GM12878 (cell line): ENCODE data around the gene SLC25A44. TPM values are rescaled to one million over a fixed set of nuclear protein-coding genes. Genes with fewer than 3 reads are reported as not detected.
A peak's percentile ranks its signal among the peaks of the same experiment; 100 is the strongest.

Experiments used
- ATAC-seq: fragments of 200-7000 bp; cut with Tn5 transposase; 3 replicates; pipeline ENCODE4 v1.9.1; 2020; ENCODE audit warnings: mild to moderate bottlenecking, moderate library complexity
- BruUV-seq: library from RNA; stranded (reverse); fragments of 400-500 nt; replicated peaks from 2 replicates; lab custom pipeline; 2021; lab: Mats Ljungman, UMichigan
- CTCF ChIA-PET: fragments of 300-600 bp; sonication (Branson Sonifier 250); formaldehyde crosslinking; extraction: SDS; loops from one replicate; lab custom pipeline; 2021; ENCODE audit warnings: inconsistent platforms; lab: Yijun Ruan, JAX
- POLR2A ChIA-PET: fragments of 350-600 bp; formaldehyde crosslinking; extraction: SDS; loops from one replicate; lab custom pipeline; 2021; ENCODE audit warnings: inconsistent platforms; lab: Charles Lee
- RAD21 ChIA-PET: fragments of 300-600 bp; sonication (Branson Sonifier 250); formaldehyde crosslinking; loops from one replicate; lab custom pipeline; 2023; ENCODE audit warnings: antibody characterized with exemption; ENCODE audit not compliant: unreplicated experiment; lab: Charles Lee
- SMC1A ChIA-PET: fragments of 300-600 bp; sonication (Branson Sonifier 250); formaldehyde crosslinking; loops from one replicate; lab custom pipeline; 2023; ENCODE audit not compliant: unreplicated experiment, uncharacterized antibody; lab: Charles Lee
- DNase-seq: peaks from one replicate; pipeline ENCODE4 v3.0.0-alpha.2; 2011; ENCODE audit warnings: low read depth, low spot score
- FAIRE-seq: peaks from 3 replicates; lab custom pipeline; 2011; peaks lifted over from hg19 to GRCh38; lab: Jason Lieb, UNC
- H2AFZ ChIP-seq: 2 replicates; pipeline ENCODE4 v1.6.0; 2011; ENCODE audit warnings: low read depth, low read length, control low read depth; ENCODE audit not compliant: control insufficient read depth
- H3K27ac ChIP-seq: 2 replicates; pipeline ENCODE4 v1.5.1; 2011; ENCODE audit warnings: control low read depth; ENCODE audit not compliant: control insufficient read depth, insufficient read depth
- H3K27me3 ChIP-seq, 2 experiments: replicated peaks in 1 of 2; 2 replicates each; pipeline versions ENCODE4 v1.6.0 to v1.6.1; 2011; ENCODE audit warnings: low read length in 1 of 2; ENCODE audit not compliant: control insufficient read depth in 2 of 2, insufficient read depth in 2 of 2
- H3K36me3 ChIP-seq, 2 experiments: 2 replicates each; pipeline ENCODE4 v1.5.1; 2011; ENCODE audit warnings: low read length in 1 of 2; ENCODE audit not compliant: control insufficient read depth in 2 of 2, insufficient read depth in 2 of 2
- H3K4me1 ChIP-seq: 2 replicates; pipeline ENCODE4 v1.6.1; 2011; ENCODE audit warnings: mild to moderate bottlenecking, low read length, moderate library complexity, mixed read lengths; ENCODE audit not compliant: control insufficient read depth, insufficient read depth
- H3K4me2 ChIP-seq: 2 replicates; pipeline ENCODE4 v1.6.0; 2011; ENCODE audit warnings: control low read depth; ENCODE audit not compliant: control insufficient read depth, insufficient read depth
- H3K4me3 ChIP-seq: fragments of 200-600 bp; sonication (generic); 2 replicates; pipeline ENCODE4 v1.5.1; 2016
- H3K79me2 ChIP-seq: 2 replicates; pipeline ENCODE4 v1.6.0; 2011; ENCODE audit warnings: low read length; ENCODE audit not compliant: control insufficient read depth, insufficient read depth
- H3K9ac ChIP-seq: 2 replicates; pipeline ENCODE4 v1.8.0; 2011; ENCODE audit warnings: low read length, control low read depth, mixed read lengths; ENCODE audit not compliant: control insufficient read depth, insufficient read depth
- H3K9me3 ChIP-seq: replicated peaks from 3 replicates; pipeline ENCODE4 v1.5.1; 2011; ENCODE audit warnings: mild to moderate bottlenecking, low read length; ENCODE audit not compliant: control insufficient read depth, insufficient read depth
- H4K20me1 ChIP-seq: 2 replicates; pipeline ENCODE4 v1.6.0; 2011; ENCODE audit not compliant: control insufficient read depth, insufficient read depth
- ATF7 ChIP-seq: fragments of 450-650 bp; IDR thresholded peaks from 2 replicates; pipeline ENCODE4 v1.6.1; 2016; ENCODE audit warnings: low read depth, mild to moderate bottlenecking
- CBFB ChIP-seq: IDR thresholded peaks from 2 replicates; pipeline ENCODE4 v1.6.1; 2016; ENCODE audit warnings: antibody characterized with exemption, low read depth
- CEBPB ChIP-seq, 2 experiments: fragments of 150-350 bp in 1 of 2; IDR thresholded peaks; 2 replicates each; pipeline ENCODE4 v1.6.1; 2012 to 2014; ENCODE audit warnings: low read depth in 2 of 2, low read length in 2 of 2, borderline replicate concordance in 1 of 2, inconsistent platforms in 1 of 2
- CEBPZ ChIP-seq: fragments of 150-350 bp; IDR thresholded peaks from 2 replicates; pipeline ENCODE4 v1.6.1; 2016; ENCODE audit warnings: low read depth, low read length
- CHD4 ChIP-seq: fragments of 200-600 bp; sonication (generic); IDR thresholded peaks from 2 replicates; pipeline ENCODE4 v1.6.1; 2016; ENCODE audit warnings: mild to moderate bottlenecking
- MEF2A ChIP-seq: IDR thresholded peaks from 2 replicates; pipeline ENCODE4 v1.6.1; 2011; ENCODE audit warnings: low read depth, mild to moderate bottlenecking, low read length, moderate library complexity; ENCODE audit not compliant: insufficient read depth
- MTA3 ChIP-seq: IDR thresholded peaks from 2 replicates; pipeline ENCODE4 v1.6.1; 2012; ENCODE audit warnings: low read length, inconsistent platforms, borderline replicate concordance
- NFXL1 ChIP-seq: fragments of 450-650 bp; IDR thresholded peaks from 2 replicates; pipeline ENCODE4 v1.6.1; 2017; ENCODE audit warnings: antibody characterized with exemption, mild to moderate bottlenecking, borderline replicate concordance
- RBBP5 ChIP-seq: fragments of 200-600 bp; sonication (generic); conservative IDR thresholded peaks from 2 replicates; pipeline ENCODE4 v1.6.1; 2016
- RELB ChIP-seq: fragments of 450-650 bp; IDR thresholded peaks from 2 replicates; pipeline ENCODE4 v1.6.1; 2017; ENCODE audit warnings: low read depth, mild to moderate bottlenecking, moderate library complexity
- RUNX3 ChIP-seq: IDR thresholded peaks from 2 replicates; pipeline ENCODE4 v1.6.1; 2012; ENCODE audit warnings: low read length, inconsistent platforms
- SP1 ChIP-seq: IDR thresholded peaks from one replicate; pipeline ENCODE4 v1.6.1; 2011; ENCODE audit warnings: low read depth, low read length
- STAT1 ChIP-seq: fragments of 450-650 bp; conservative IDR thresholded peaks from 2 replicates; pipeline ENCODE4 v1.6.1; 2014; ENCODE audit warnings: antibody characterized with exemption, mild to moderate bottlenecking
- ZBTB4 ChIP-seq: fragments of 450-650 bp; formaldehyde crosslinking; IDR thresholded peaks from 2 replicates; pipeline ENCODE4 v1.4.0; 2022; ENCODE audit warnings: mild to moderate bottlenecking, moderate library complexity
- ZNF274 ChIP-seq: IDR thresholded peaks from one replicate; pipeline ENCODE4 v1.8.0; 2011; ENCODE audit not compliant: insufficient read length, insufficient read depth
- ZNF622 ChIP-seq: fragments of 450-650 bp; IDR thresholded peaks from 2 replicates; pipeline ENCODE4 v1.6.1; 2017; ENCODE audit warnings: mild to moderate bottlenecking, inconsistent platforms
- WGBS: methylation state at CpG from one replicate; pipeline ENCODE4 v1.1.6; 2016; ENCODE audit warnings: low lambda C conversion rate; ENCODE audit not compliant: insufficient replicate concordance, insufficient coverage; ENCODE audit errors: missing lambda C conversion rate; 5-methylcytosine and 5-hydroxymethylcytosine counted together
- in situ Hi-C: fragments of 300-500 bp; cut with MboI; formaldehyde crosslinking; loops from 9 replicates; pipeline ENCODE4 v1.14.3; 2018; ENCODE audit warnings: mixed read lengths
- intact Hi-C: fragments of 100-400 bp; cut with micrococcal nuclease; formaldehyde crosslinking; loops from one replicate; pipeline ENCODE4 v1.14.2; 2022; ENCODE audit not compliant: unreplicated experiment
- polyA plus RNA-seq, 11 experiments: library from polyadenylated mRNA; depleted of rRNA in 4 of 11; unstranded in 6 of 11; stranded (reverse) in 5 of 11; fragments of >200 nt; fragmentation: Nextera tagmentation in 4 of 11; fragmentation: Illumina TruSeq in 1 of 11; extraction: Ambion mirVana in 4 of 11; extraction: Trizol in 1 of 11; gene quantifications; 1 replicate in 1 of 11; 2 replicates in 10 of 11; pipeline versions ENCODE4 v1.2.1 to v1.2.3, GENCODE V29; 2011 to 2016; ENCODE audit warnings: inconsistent platforms in 2 of 11, missing spikeins in 2 of 11, low read depth in 1 of 11
- total RNA-seq, 4 experiments: library from RNA; depleted of rRNA in 3 of 4; stranded (reverse); fragments of >200 nt in 3 of 4; fragmentation: Illumina TruSeq in 1 of 4; extraction: Trizol in 1 of 4; gene quantifications; 2 replicates each; pipeline versions ENCODE4 v1.2.1 to v1.2.3, GENCODE V29; 2013 to 2021

Gene SLC25A44
- total and polyA plus RNA-seq, 10 of the 15 experiments (the other 5 are each of a cell fraction or from before 2014, with no cell fraction given): 7.1 to 43.3 (median 30.4) TPM

- POLR2A ChIA-PET: interaction anchor here (0.5 to 11.7 kb wide), 12 partner anchors 9 to 529 kb away, joined by 3 to 158 read pairs (median 6); partner anchors contain the start of genes PMF1, SLC25A44 and SMG5
- peaks cover 87% of the 10 kb centered on the region for H3K4me1 ChIP-seq
- peak overlapping the region; percentile 5; the same call in 1 of the 2 replicates for H3K9ac ChIP-seq
- H3K9me3 ChIP-seq: no peaks in the 10 kb centered on the region
- RAD21 ChIA-PET: interaction anchor here (0.9 to 17.9 kb wide), 17 partner anchors 13 to 338 kb away, joined by 3 to 361 read pairs (median 5); partner anchors contain the start of genes LMNA, PMF1, SLC25A44 and SMG5
- in situ Hi-C loops: no loop called here
- no TSS peak for BruUV-seq
- no peaks in the 10 kb centered on the region for H3K36me3 ChIP-seq
- intact Hi-C loops: no loop called here
- H3K79me2 ChIP-seq: peaks cover 28% of the 10 kb centered on the region
- CTCF ChIA-PET: interaction anchor here (0.6 to 16.8 kb wide), 14 partner anchors 8 to 598 kb away, joined by 3 to 502 read pairs (median 4); partner anchors contain the start of genes PMF1 and SLC25A44
- peak overlapping the region; percentile 52; the same call in 1 of the 2 replicates for H3K4me3 ChIP-seq
- ATAC-seq (peak; percentile 54), DNase-seq (peak; percentile 72), FAIRE-seq (no peak)
- no peak overlapping the region; the same call in 1 of the 2 replicates for H2AFZ ChIP-seq
- H3K27me3 ChIP-seq: no peaks in the 10 kb centered on the region
- SMC1A ChIA-PET: interaction anchor here (0.7 to 22.3 kb wide), 13 partner anchors 9 to 131 kb away, joined by 3 to 411 read pairs (median 4); partner anchors contain the start of genes PMF1, SLC25A44 and SMG5
- peak overlapping the region; percentile 82 for H3K27ac ChIP-seq
- no peaks in the 10 kb centered on the region for H4K20me1 ChIP-seq
- peak overlapping the region; percentile 95 for H3K4me2 ChIP-seq
- 14% methylated on average over 6 of the region's 6 CpGs for WGBS
- TF ChIP-seq NFXL1 (no peak), STAT1 (no peak), ZNF274 (no peak), ATF7 (no peak), CEBPZ (no peak), CEBPB (IDR thresholded peaks at IDR 0.05; ENCODE audit: borderline replicate concordance in 1 of 2, low read depth in 2 of 2, low read length in 2 of 2) (no peak), RBBP5 (no peak), ZBTB4 (CRISPR knock-in tag) (no peak), MEF2A (no peak), MTA3 (no peak), ZNF622 (no peak), RELB (peak; percentile 50; the same call in 1 of the 2 replicates), CBFB (no peak), RUNX3 (no peak), CHD4 (no peak; the same call in 1 of the 2 replicates), SP1 (no peak)
Observed at GRCh38 chr1:156151093-156151688, 42.7 kb upstream of the SLC25A44 start.
